HG03558 (cell line): ENCODE measurements around the gene FFAR3.
"Not testable (repeated sequence)": the region's sequence is repeated elsewhere in the genome, so short reads cannot be mapped to it uniquely, and the experiment has no call there.

Experiments used
- ATAC-seq: cut with Tn5 transposase; IDR thresholded peaks from one replicate; pipeline ENCODE4 v1.9.1; 2021; ENCODE audit warnings: moderate number of reproducible peaks; ENCODE audit not compliant: unreplicated experiment; ENCODE audit errors: extremely low read depth

FFAR3 gene

DNA sequence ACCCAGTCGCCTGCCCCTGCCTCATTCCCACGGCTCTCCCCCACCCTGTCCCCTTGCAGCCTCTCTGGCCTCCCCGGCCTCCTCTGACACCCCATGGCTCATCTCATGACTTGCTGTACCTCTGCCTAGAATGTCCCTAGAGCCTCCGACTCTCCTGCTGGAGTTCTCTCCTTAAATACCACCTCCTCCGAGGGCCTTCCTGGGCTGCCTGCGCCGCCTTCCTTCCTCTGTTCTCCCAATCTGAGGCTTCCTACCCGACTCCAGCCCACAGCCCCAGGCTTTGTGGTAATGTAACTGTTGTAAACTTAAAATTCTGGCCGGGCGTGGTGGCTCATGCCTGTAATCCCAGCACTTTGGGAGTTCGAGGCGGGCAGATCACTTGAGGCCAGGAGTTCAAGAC lies 40.3 kb downstream of the FFAR3 start:
- no peak for ATAC-seq

DNA sequence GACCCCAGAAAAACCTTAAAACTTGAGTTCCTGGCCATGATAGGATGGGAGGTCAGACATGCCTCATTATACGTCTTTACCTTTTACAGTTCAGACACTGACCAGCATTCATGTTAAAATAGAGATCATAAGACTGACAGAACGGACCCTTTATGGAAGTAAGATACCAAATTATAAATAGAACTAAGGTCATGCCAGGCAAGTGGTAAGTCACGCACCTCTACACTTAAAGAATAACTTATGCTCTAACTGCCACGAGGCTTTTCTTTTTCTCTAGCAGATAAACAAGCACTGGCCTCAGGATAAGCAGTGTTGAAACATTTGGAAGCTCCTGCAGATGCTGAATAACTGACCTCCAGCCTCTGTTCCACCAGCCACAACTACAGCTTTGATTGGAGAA lies 41.0 kb downstream of the FFAR3 start:
- ATAC-seq: no peak

DNA sequence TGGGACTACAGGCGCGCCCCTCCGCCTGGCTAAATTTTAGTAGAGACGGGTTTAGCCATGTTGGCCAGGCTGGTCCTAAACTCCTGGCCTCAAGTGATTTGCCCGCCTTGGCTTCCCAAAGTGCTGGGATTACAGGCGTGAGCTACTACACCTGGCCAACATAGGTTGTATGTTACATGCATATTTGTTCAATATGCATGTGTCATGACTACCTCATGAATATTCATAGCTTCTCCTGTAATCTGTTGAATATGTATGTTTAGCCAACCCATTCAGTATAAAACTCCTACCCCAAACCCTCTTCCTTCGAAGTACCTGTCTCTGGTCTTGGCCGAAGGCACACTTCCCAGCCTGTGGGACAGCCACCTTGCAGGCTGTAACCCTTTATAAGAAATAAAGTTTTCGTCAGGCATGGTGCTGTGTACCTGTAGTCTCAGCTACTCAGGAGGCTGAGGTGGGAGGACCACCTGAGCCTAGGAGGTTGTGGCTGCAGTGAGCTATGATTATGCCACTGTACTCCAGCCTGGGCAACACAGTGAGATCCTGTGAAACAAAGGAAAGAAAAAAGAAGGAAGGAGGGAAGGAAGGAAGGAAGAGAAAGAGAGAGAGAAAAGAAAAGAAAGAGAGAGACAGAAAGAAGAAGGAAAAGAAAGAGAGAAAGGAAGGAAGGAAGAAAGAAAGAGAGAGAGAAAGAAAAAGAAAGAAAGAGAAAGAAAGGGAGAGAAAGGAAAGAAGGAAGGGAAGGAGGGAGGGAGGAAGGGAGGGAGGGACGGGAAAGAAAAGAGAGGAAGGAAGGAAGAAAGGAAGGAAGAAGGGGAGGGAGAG lies 41.9 kb downstream of the FFAR3 start:
- ATAC-seq: no peak

DNA sequence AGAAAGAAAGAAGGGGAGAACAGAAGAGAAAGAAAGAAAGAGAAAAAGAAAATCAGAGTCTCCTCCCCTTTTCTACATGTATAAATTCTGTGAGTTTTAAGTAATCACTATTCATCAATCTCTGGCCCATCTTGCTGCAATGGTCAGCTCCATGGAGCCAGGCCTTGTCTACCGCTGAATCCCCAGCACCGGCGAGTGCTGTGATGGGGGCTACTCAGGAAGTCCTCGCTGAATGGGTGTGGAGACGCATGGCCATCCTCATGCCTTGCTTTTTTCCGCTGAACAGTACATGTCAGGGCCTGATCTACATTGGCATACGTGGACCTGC lies 42.5 kb downstream of the FFAR3 start:
- no peak for ATAC-seq

DNA sequence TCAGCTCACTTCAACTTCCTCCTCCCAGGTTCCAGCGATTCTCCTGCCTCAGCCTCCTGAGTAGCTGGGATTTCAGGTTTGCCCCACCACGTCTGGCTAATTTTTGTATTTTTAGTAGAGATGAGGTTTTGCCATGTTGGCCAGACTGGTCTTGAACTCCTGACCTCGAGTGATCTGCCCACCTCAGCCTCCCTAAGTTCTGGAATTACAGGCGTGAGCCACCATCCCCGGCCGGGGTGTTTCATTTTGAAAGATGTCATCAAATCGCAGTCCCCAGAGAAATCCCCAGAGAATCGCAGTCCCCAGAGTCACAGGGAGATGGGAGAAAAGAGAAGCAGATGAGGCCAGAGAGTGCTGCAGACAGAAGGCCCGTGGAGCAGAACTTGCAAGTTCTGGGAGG lies 43.2 kb downstream of the FFAR3 start:
- not testable (repeated sequence) for ATAC-seq

DNA sequence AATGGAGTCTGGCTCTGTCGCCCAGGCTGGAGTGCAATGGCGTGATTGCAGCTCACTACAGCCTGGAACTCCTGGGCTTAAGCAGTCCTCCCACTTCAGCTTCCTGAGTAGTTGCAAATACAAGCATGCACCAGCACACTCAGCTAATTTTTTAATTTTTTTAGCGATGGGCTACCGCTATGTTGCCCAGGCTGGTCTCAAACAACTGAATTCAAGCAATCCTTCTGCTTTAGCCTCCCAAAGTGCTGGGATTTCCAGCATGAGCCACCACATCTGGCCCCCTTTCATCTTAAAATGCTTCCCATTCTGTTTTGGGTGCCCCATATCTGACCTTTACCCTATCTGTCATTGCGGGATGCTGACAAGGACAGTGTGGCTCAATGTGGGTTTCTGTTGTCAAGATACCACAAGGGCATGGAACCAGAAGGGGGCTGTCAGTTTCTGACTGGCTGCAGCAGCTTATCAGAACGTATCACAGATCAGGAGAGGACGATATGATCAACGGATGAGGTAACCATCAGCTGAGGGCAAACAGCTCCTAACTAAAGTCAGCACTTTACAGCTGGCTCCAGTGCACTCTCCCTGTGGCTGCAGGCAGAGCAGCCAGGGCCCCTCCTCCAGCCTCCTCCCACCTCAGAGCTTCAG lies 45.0 kb downstream of the FFAR3 start:
- no peak for ATAC-seq

DNA sequence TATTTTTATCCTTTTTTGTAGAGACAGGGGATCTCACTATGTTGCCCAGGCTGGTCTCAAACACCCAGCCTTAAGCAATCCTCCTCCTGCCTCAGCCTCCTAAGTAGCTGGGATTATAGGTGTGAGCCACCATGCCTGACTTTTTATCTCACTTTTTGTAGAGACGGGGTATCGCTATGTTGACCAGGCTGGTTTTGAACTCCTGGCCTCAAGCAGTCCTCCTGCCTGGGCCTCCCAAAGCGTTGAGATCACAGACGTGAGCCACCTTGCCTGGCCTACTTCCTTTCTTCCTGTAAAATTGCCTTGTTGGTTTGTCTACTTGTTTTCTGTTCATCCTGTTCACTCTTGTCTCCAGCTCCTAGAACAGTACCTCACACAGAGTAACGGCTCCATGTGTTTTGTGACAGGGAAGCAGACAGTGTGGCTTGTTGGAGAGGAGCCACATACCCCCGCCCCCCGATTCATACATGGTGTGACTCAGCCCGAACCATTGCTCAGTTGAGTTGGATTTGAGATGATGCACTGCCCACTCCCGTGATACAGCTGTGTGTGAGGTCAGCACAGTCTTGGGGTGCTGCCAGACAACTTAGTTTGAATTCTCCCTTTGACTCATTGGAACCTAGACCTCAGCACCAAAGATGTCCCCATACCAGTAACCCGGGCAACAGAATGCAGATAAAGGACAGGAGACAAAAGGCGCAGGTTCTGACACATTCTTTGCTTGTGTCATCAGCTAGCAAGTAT lies 46.8 kb downstream of the FFAR3 start:
- peak; percentile 45 for ATAC-seq

DNA sequence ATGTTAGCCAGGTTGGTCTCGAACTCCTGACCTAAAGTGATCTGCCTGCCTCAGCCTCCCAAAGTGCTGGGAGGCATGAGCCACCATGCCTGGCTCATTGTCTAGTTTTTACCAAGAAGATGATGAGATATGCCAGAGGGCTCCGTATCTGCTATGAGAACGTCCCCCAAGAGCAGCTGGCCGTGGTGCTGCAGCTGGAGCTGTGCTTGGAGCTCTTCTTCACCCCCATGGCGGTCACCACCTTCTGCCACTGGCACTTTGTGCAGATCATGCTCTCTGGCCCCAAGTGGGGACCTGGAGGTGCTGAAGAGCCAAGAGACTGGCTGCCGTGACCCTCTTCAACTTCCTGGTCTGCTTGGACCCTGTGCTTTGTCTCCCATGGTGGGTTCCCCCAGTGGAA lies 49.4 kb downstream of the FFAR3 start:
- no peak for ATAC-seq

DNA sequence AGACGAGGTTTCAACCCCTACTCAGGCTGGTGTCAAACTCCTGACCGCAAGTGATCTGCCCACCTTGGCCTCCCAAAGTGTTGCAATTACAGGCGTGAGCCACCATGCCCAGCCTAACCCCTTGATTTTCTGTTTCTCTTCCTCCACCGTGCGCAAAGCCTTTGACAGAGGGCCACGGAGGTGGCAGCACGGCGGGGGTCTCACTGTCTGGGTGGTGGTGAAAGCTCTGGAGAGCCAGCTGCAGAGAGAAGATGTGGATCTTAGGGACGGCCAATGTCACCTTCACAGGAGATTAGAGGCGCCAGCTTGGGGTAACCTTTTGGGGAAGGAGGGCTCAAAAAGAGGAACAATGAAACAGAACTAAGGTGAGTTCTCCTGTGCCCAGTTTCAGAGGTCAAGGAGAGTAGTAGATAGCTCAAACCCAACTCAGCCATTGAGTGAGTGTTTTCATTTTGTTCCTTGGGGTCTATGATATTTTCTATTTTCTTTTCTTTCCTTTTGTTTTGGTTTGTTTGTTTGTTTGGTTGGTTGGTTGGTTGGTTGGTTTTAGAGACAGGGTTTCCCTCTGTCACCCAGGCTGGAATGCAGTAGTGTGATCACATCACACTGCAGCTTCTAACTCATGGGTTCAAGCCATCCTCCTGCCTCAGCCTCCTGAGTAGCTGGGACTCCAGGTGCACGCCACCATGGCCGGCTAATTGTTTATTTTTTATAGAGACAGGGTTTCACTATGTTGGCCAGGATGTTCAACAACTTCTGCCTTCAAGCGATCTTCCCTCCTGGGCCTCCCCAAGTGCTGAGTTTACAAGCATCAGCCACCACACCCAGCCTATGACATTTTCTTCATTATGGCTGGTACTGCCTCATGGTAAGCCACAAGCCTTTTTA lies 50.3 kb downstream of the FFAR3 start:
- ATAC-seq: no peak

DNA sequence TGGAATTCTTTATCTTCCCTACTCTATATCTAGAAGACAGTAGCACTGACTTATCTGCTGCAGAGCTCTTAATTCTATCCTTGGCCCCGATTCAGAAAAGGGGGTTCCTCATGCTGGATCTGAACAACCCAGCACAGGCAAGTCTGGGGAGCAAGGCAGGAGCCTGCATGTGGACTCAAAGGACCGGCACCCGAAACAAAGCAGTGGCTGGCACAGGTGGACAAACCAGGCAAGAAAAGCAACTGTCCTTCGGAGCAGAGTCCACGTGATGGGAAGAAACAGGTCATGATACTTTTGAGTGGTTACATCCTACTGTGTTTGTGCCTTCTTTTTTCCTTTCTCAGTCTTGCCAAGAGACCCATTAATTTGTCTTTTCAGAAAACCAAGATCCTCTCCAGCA lies 50.9 kb downstream of the FFAR3 start:
- ATAC-seq: no peak
